H9 (cell line): ENCODE results near the gene HMCN1. TPM values are rescaled to one million over a fixed set of nuclear protein-coding genes. Genes with fewer than 3 reads are reported as not detected.

Experiments used
- DNase-seq: peaks from one replicate; pipeline ENCODE4 v3.0.0-alpha.2; 2017
- H2AFZ ChIP-seq: one replicate; pipeline ENCODE4 v1.6.1; 2013; ENCODE audit warnings: mild to moderate bottlenecking, low read length, control low read depth, moderate library complexity
- H2AK5ac ChIP-seq: 2 replicates; pipeline ENCODE4 v1.6.1; 2013; ENCODE audit warnings: low read length, control low read depth, mixed read lengths; ENCODE audit not compliant: insufficient read length
- H2BK120ac ChIP-seq: one replicate; pipeline ENCODE4 v1.6.1; 2013; ENCODE audit warnings: low read depth, mild to moderate bottlenecking, low read length, control low read depth, inconsistent platforms; ENCODE audit not compliant: poor library complexity, severe bottlenecking
- H2BK12ac ChIP-seq: 2 replicates; pipeline ENCODE4 v1.6.1; 2013; ENCODE audit warnings: low read length, control low read depth, mixed read lengths, low read depth; ENCODE audit not compliant: insufficient read length
- H2BK15ac ChIP-seq: 2 replicates; pipeline ENCODE4 v1.6.1; 2013; ENCODE audit warnings: low read depth, low read length, control low read depth
- H2BK20ac ChIP-seq: one replicate; pipeline ENCODE4 v1.6.1; 2013; ENCODE audit warnings: low read depth, mild to moderate bottlenecking, low read length, control low read depth, inconsistent platforms; ENCODE audit not compliant: poor library complexity, severe bottlenecking
- H2BK5ac ChIP-seq: 2 replicates; pipeline ENCODE4 v1.6.1; 2013; ENCODE audit warnings: low read length, control low read depth, mixed read lengths; ENCODE audit not compliant: insufficient read length
- H3K14ac ChIP-seq: 2 replicates; pipeline ENCODE4 v1.6.1; 2013; ENCODE audit warnings: low read length, control low read depth; ENCODE audit not compliant: insufficient read depth
- H3K18ac ChIP-seq: 2 replicates; pipeline ENCODE4 v1.6.1; 2013; ENCODE audit warnings: low read depth, mild to moderate bottlenecking, mixed read lengths, low read length, control low read depth; ENCODE audit not compliant: insufficient read length
- H3K23ac ChIP-seq: 2 replicates; pipeline ENCODE4 v1.6.1; 2013; ENCODE audit warnings: low read length, control low read depth, mixed read lengths, low read depth; ENCODE audit not compliant: insufficient read length
- H3K23me2 ChIP-seq: 2 replicates; pipeline ENCODE4 v1.6.1; 2013; ENCODE audit warnings: low read depth, mild to moderate bottlenecking, mixed read lengths, low read length, control low read depth; ENCODE audit not compliant: insufficient read length, poor library complexity, severe bottlenecking
- H3K27ac ChIP-seq: 2 replicates; pipeline ENCODE4 v1.5.1; 2013; ENCODE audit warnings: low read length, control low read depth, mixed read lengths, low read depth; ENCODE audit not compliant: insufficient read length
- H3K27me3 ChIP-seq: 2 replicates; pipeline ENCODE4 v1.6.1; 2013; ENCODE audit warnings: low read length, control low read depth, inconsistent platforms; ENCODE audit not compliant: insufficient read depth
- H3K4ac ChIP-seq: 2 replicates; pipeline ENCODE4 v1.6.1; 2013; ENCODE audit warnings: low read depth, mild to moderate bottlenecking, control low read depth, inconsistent platforms, low read length, moderate library complexity
- H3K4me1 ChIP-seq: 2 replicates; pipeline ENCODE4 v1.6.1; 2013; ENCODE audit warnings: low read length, control low read depth, inconsistent platforms; ENCODE audit not compliant: insufficient read depth
- H3K4me2 ChIP-seq: 2 replicates; pipeline ENCODE4 v1.6.1; 2013; ENCODE audit warnings: low read length, control low read depth, mixed read lengths; ENCODE audit not compliant: insufficient read length, insufficient read depth
- H3K56ac ChIP-seq: 2 replicates; pipeline ENCODE4 v1.6.1; 2013; ENCODE audit warnings: low read depth, mild to moderate bottlenecking, mixed read lengths, low read length, control low read depth; ENCODE audit not compliant: insufficient read length
- H3K79me1 ChIP-seq: 2 replicates; pipeline ENCODE4 v1.6.1; 2013; ENCODE audit warnings: low read depth, mild to moderate bottlenecking, moderate library complexity, low read length, control low read depth, inconsistent platforms; ENCODE audit not compliant: insufficient read depth, poor library complexity, severe bottlenecking
- H3K79me2 ChIP-seq: 2 replicates; pipeline ENCODE4 v1.6.1; 2013; ENCODE audit warnings: low read length, control low read depth, inconsistent platforms; ENCODE audit not compliant: insufficient read depth
- H3K9ac ChIP-seq: 2 replicates; pipeline ENCODE4 v1.6.1; 2013; ENCODE audit warnings: low read length, control low read depth, mixed read lengths; ENCODE audit not compliant: insufficient read length; ENCODE audit errors: extremely low read depth
- H3K9me3 ChIP-seq: one replicate; pipeline ENCODE4 v1.6.1; 2013; ENCODE audit warnings: low read depth, low read length, inconsistent platforms; ENCODE audit not compliant: control insufficient read depth
- H3T11ph ChIP-seq: one replicate; pipeline ENCODE4 v1.6.1; 2013; ENCODE audit warnings: mild to moderate bottlenecking, low read length, control low read depth, inconsistent platforms
- H4K20me1 ChIP-seq: one replicate; pipeline ENCODE4 v1.6.1; 2013; ENCODE audit not compliant: control insufficient read depth, insufficient read length, insufficient read depth
- H4K5ac ChIP-seq: 2 replicates; pipeline ENCODE4 v1.6.1; 2013; ENCODE audit warnings: low read depth, mild to moderate bottlenecking, mixed read lengths, low read length, control low read depth; ENCODE audit not compliant: insufficient read length
- H4K8ac ChIP-seq: replicated peaks from 2 replicates; pipeline ENCODE4 v1.6.1; 2013; ENCODE audit warnings: low read length, control low read depth, mixed read lengths, low read depth; ENCODE audit not compliant: insufficient read length
- H4K91ac ChIP-seq: 2 replicates; pipeline ENCODE4 v1.6.1; 2013; ENCODE audit warnings: low read depth, mild to moderate bottlenecking, moderate library complexity, mixed read lengths, low read length, control low read depth; ENCODE audit not compliant: insufficient read length
- H3K27ac Mint-ChIP-seq, 3 experiments: 2 replicates in 2 of 3; 3 replicates in 1 of 3; pipeline ENCODE4 v1.8.0; 2020 to 2021; ENCODE audit warnings: mixed read lengths in 3 of 3, mild to moderate bottlenecking in 1 of 3, moderate library complexity in 1 of 3
- H3K27me3 Mint-ChIP-seq: 2 replicates; pipeline ENCODE4 v1.8.0; 2021; ENCODE audit warnings: low read depth, mild to moderate bottlenecking, moderate library complexity, mixed read lengths
- H3K36me3 Mint-ChIP-seq, 3 experiments: 2 replicates in 2 of 3; 3 replicates in 1 of 3; pipeline ENCODE4 v1.8.0; 2020 to 2021; ENCODE audit warnings: low read depth in 3 of 3, mixed read lengths in 3 of 3; ENCODE audit not compliant: insufficient read depth in 1 of 3
- H3K4me1 Mint-ChIP-seq, 2 experiments: 2 replicates each; pipeline ENCODE4 v1.8.0; 2020; ENCODE audit warnings: mixed read lengths in 2 of 2
- H3K4me3 Mint-ChIP-seq, 2 experiments: 2 replicates in 1 of 2; 3 replicates in 1 of 2; pipeline ENCODE4 v1.8.0; 2020 to 2021; ENCODE audit warnings: mild to moderate bottlenecking in 2 of 2, mixed read lengths in 2 of 2, moderate library complexity in 1 of 2
- H3K9me3 Mint-ChIP-seq, 2 experiments: 2 replicates in 1 of 2; 3 replicates in 1 of 2; pipeline ENCODE4 v1.8.0; 2020; ENCODE audit warnings: mild to moderate bottlenecking in 2 of 2, mixed read lengths in 2 of 2, moderate library complexity in 1 of 2
- CTCF ChIP-seq: fragments of 200-600 bp; sonication (generic); conservative IDR thresholded peaks from 3 replicates; pipeline ENCODE4 v1.8.0; 2021; ENCODE audit warnings: antibody characterized with exemption, mild to moderate bottlenecking
- WGBS: extraction: QIAGEN DNeasy Blood & Tissue Kit; methylation state at CpG from one replicate; pipeline ENCODE4 v1.1.7; 2013; ENCODE audit warnings: missing lambda C conversion rate, low lambda C conversion rate, mixed read lengths; ENCODE audit not compliant: insufficient read length; ENCODE audit errors: extremely low coverage; 5-methylcytosine and 5-hydroxymethylcytosine counted together
- total RNA-seq: library from RNA; stranded (reverse); gene quantifications from 2 replicates; pipeline ENCODE4 v1.2.1, GENCODE V29; 2021

Gene HMCN1
- total RNA-seq, 1 experiment from 2014 or later = 3.3 TPM

- Mint-ChIP-seq H3K36me3 (peaks cover 0 to 9% (median 2%) of the 10 kb centered on the region in 3 experiments; a peak in 4 of 7 replicates), H3K4me1 (no peaks in the 10 kb centered on the region), H3K9me3 (peaks cover 3 to 14% of the 10 kb centered on the region in 2 experiments; a peak in 3 of 5 replicates), H3K27me3 (no peaks in the 10 kb centered on the region), H3K27ac (no peak overlapping the region), H3K4me3 (no peak overlapping the region)
- Histone ChIP-seq H3K4me1 (peaks cover 2% of the 10 kb centered on the region; the same call in 1 of the 2 replicates), H2BK20ac (no peak overlapping the region), H3K4ac (no peak overlapping the region), H2AFZ (no peak overlapping the region), H3T11ph (no peak overlapping the region), H3K56ac (no peak overlapping the region), H3K23me2 (no peaks in the 10 kb centered on the region), H2BK5ac (no peak overlapping the region), H4K5ac (no peak overlapping the region), H4K20me1 (no peaks in the 10 kb centered on the region), H3K14ac (no peak overlapping the region), H3K27ac (no peak overlapping the region), H4K91ac (no peak overlapping the region), H3K23ac (no peak overlapping the region), H3K79me2 (no peaks in the 10 kb centered on the region), H3K27me3 (no peaks in the 10 kb centered on the region), H3K79me1 (peaks cover 3% of the 10 kb centered on the region), H4K8ac (no peak overlapping the region), H3K9me3 (no peaks in the 10 kb centered on the region), H2BK120ac (no peak overlapping the region), H3K18ac (no peak overlapping the region), H2BK15ac (no peak overlapping the region), H2BK12ac (no peak overlapping the region), H3K9ac (no peak overlapping the region), H3K4me2 (no peak overlapping the region), H2AK5ac (no peak overlapping the region)
- no peak for DNase-seq
- no CpG with 5 or more reads among the region's 1 CpG for WGBS
- no peak for TF ChIP-seq CTCF
These were observed 61.0 kb downstream of the HMCN1 start for GRCh38 chr1:185795181-185795580.
